ENCODE data around the gene SCN3A. TPM values are rescaled to one million over a fixed set of nuclear protein-coding genes. Genes with fewer than 3 reads are reported as not detected.

The SCN3A gene
- polyA plus RNA-seq, 2 of the 4 experiments (the other 2 are of a cell fraction), result 0.05 to 0.12 TPM

GRCh38 chr2:165114346-165114939 lies 89.4 kb downstream of the SCN3A start:
- Histone ChIP-seq H3K4me1 (peaks cover 3% of the 10 kb centered on the region; the same call in 2 of the 3 replicates), H3K4me3 (no peak overlapping the region), H3K27ac (no peak overlapping the region), H3K4me2 (peak overlapping the region; percentile 36), H3K9me3 (no peaks in the 10 kb centered on the region)
- ChIA-PET POLR2A (no interaction called here), CTCF (interaction anchor here (1.0 to 1.3 kb wide), 2 partner anchors 89 to 98 kb away, joined by 3 read pairs; partner anchors contain the start of gene SCN3A)
- DNase-seq (ENCODE audit: low read depth in 1 of 2, low spot score in 1 of 2) (no peak), FAIRE-seq (no peak), ATAC-seq (peak; percentile 39 to 57; a peak in 2 of 6 replicates)
- no peak for TF ChIP-seq E2F6 (IDR thresholded peaks at IDR 0.05; ENCODE audit: borderline replicate concordance, low read depth)
- TF ChIP-seq CTCF (IDR thresholded peaks at IDR 0.05), result no peak
- no peak for TF ChIP-seq FOSB (CRISPR knock-in tag; IDR thresholded peaks at IDR 0.05)
- TF ChIP-seq PBX3 (IDR thresholded peaks at IDR 0.05), result no peak
- 0 out of 2 replicates have a peak, but pooled peaks have one; percentile 17 for TF ChIP-seq JUNB (IDR thresholded peaks at IDR 0.05)
- no peak for TF ChIP-seq MAX (IDR thresholded peaks at IDR 0.05)
- TF ChIP-seq FOXS1 (CRISPR knock-in tag; IDR thresholded peaks at IDR 0.05), result no peak
- no peak for TF ChIP-seq HOXB13 (CRISPR knock-in tag; IDR thresholded peaks at IDR 0.05; ENCODE audit: low read depth)
- WGBS (ENCODE audit: missing lambda C conversion rate), result 11% methylated on average over 4 of the region's 4 CpGs

- ChIA-PET POLR2A (no interaction called here), CTCF (interaction anchor here (1.3 kb wide), 1 partner anchor 90 kb away, joined by 3 read pairs; the partner anchor contains the start of gene SCN3A)
- no peak overlapping the region for H3K4me2 ChIP-seq
- no peak for FAIRE-seq
- H3K4me1 ChIP-seq, result peaks cover 3% of the 10 kb centered on the region; the same call in 2 of the 3 replicates
- 61% methylated on average over 2 of the region's 2 CpGs for whole genome bisulfite sequencing (ENCODE audit: missing lambda C conversion rate)
- H3K4me3 ChIP-seq, result no peak overlapping the region
- no peak for DNase-seq (ENCODE audit: low read depth in 1 of 2, low spot score in 1 of 2)
- H3K9me3 ChIP-seq, result no peaks in the 10 kb centered on the region
- ATAC-seq, result no peak
- TF ChIP-seq ZFP36 (IDR thresholded peaks at IDR 0.05; ENCODE audit: borderline replicate concordance, partially characterized antibody), result no peak
- TF ChIP-seq FOXS1 (CRISPR knock-in tag; IDR thresholded peaks at IDR 0.05), result no peak
- no peak for TF ChIP-seq HDAC2 (IDR thresholded peaks at IDR 0.05)
- no peak for TF ChIP-seq HMGXB4 (CRISPR knock-in tag; IDR thresholded peaks at IDR 0.05; ENCODE audit: borderline replicate concordance)
- TF ChIP-seq HOXA7 (CRISPR knock-in tag; IDR thresholded peaks at IDR 0.05), result no peak
- TF ChIP-seq GATA3 (IDR thresholded peaks at IDR 0.05; ENCODE audit: borderline replicate concordance), result no peak
- TF ChIP-seq POLR2A (IDR thresholded peaks at IDR 0.05; ENCODE audit: low read length), result no peak
- TF ChIP-seq JUN (IDR thresholded peaks at IDR 0.05), result no peak
- TF ChIP-seq TFCP2L1 (CRISPR knock-in tag; IDR thresholded peaks at IDR 0.05), result no peak
- TF ChIP-seq BHLHE40 (IDR thresholded peaks at IDR 0.05; ENCODE audit: low read depth, low read length), result no peak
- no peak for TF ChIP-seq RCOR1 (IDR thresholded peaks at IDR 0.05; ENCODE audit: low read depth, low read length)
- no peak for TF ChIP-seq KDM5A (IDR thresholded peaks at IDR 0.05)
- no peak for TF ChIP-seq FOSL2 (IDR thresholded peaks at IDR 0.05)
- no peak for TF ChIP-seq FOSL2 (CRISPR knock-in tag; IDR thresholded peaks at IDR 0.05)
- TF ChIP-seq TP53 (CRISPR knock-in tag; IDR thresholded peaks at IDR 0.05), result no peak
- TF ChIP-seq ZNF302 (CRISPR knock-in tag; IDR thresholded peaks at IDR 0.05), result no peak
- TF ChIP-seq MAZ (IDR thresholded peaks at IDR 0.05; ENCODE audit: borderline replicate concordance, low read depth, low read length), result no peak
- no peak for TF ChIP-seq POLR2AphosphoS2 (conservative IDR thresholded peaks at IDR 0.05; ENCODE audit: low read length)
- H3K27ac ChIP-seq, result no peak overlapping the region
Measured at GRCh38 chr2:165113414-165113813, 90.4 kb downstream of the SCN3A start.

Data from A549 (cell line).